Measurements from ENCODE around the gene SBF2. TPM values are rescaled to one million over a fixed set of nuclear protein-coding genes. Genes with fewer than 3 reads are reported as not detected.

The SBF2 gene
- total RNA-seq, 1 donor from 2014 or later: 44.9 TPM

DNA sequence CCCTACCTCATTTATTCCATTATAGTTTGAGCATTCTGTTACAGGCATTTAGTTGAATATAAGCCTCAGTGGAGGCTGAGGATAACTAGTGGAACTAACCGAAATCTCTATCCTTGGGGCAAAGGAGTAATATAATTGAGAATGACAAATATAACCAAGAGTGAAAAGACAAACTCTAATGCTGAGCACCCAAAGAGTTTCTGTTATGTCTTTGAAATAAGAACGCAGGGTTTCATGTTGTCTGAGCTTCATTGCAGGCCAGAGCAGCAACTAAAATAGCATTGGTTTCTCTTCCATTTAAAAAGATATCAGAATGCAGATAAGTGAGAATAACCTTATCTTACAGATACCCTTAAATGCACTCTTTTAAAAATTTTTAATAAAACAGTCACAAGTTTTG, 131.8 kb downstream of the SBF2 start:
- TF ChIP-seq, protein P1, sequence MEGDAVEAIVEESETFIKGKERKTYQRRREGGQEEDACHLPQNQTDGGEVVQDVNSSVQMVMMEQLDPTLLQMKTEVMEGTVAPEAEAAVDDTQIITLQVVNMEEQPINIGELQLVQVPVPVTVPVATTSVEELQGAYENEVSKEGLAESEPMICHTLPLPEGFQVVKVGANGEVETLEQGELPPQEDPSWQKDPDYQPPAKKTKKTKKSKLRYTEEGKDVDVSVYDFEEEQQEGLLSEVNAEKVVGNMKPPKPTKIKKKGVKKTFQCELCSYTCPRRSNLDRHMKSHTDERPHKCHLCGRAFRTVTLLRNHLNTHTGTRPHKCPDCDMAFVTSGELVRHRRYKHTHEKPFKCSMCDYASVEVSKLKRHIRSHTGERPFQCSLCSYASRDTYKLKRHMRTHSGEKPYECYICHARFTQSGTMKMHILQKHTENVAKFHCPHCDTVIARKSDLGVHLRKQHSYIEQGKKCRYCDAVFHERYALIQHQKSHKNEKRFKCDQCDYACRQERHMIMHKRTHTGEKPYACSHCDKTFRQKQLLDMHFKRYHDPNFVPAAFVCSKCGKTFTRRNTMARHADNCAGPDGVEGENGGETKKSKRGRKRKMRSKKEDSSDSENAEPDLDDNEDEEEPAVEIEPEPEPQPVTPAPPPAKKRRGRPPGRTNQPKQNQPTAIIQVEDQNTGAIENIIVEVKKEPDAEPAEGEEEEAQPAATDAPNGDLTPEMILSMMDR (IDR thresholded peaks at IDR 0.05; ENCODE audit: unreplicated experiment): no peak
- DNase-seq (ENCODE audit: low spot score, unreplicated experiment): no peak
- H3K27me3 Mint-ChIP-seq: no peaks in the 10 kb centered on the region
- peaks cover 2% of the 10 kb centered on the region for H3K4me1 Mint-ChIP-seq (ENCODE audit: low read depth)
- peaks cover 16% of the 10 kb centered on the region for H3K9me3 Mint-ChIP-seq (ENCODE audit: low read depth)
- H3K4me3 Mint-ChIP-seq (ENCODE audit: low read depth): no peak overlapping the region
- H3K36me3 Mint-ChIP-seq (ENCODE audit: insufficient read depth): peaks cover 6% of the 10 kb centered on the region
- no peak overlapping the region for H3K27ac Mint-ChIP-seq

DNA sequence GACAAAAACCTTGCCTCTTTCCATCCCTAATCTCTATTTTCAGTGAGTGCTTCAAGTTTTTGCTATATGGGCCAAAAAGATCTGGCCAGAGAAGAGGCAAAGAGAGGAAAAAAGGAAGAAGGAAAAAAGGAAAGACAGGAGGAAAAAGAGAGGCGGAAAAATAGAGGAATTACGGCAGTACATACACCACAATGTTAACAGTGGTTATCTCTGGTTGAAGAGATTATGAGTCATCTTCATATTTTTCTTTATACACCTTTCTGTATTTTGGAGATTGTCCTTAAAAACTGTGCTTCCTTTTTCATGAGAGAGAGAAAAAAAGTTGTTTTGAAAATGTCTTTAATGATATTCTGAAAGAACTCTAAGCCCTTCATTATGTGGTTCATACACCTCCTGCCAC, 133.7 kb downstream of the SBF2 start:
- Mint-ChIP-seq H3K27ac (no peak overlapping the region), H3K27me3 (no peaks in the 10 kb centered on the region), H3K9me3 (ENCODE audit: low read depth) (peaks cover 25% of the 10 kb centered on the region), H3K36me3 (ENCODE audit: insufficient read depth) (peaks cover 12% of the 10 kb centered on the region), H3K4me3 (ENCODE audit: low read depth) (no peak overlapping the region), H3K4me1 (ENCODE audit: low read depth) (peaks cover 3% of the 10 kb centered on the region)
- no peak for DNase-seq (ENCODE audit: low spot score, unreplicated experiment)
- TF ChIP-seq, protein P1 (IDR thresholded peaks at IDR 0.05; ENCODE audit: unreplicated experiment): no peak

DNA sequence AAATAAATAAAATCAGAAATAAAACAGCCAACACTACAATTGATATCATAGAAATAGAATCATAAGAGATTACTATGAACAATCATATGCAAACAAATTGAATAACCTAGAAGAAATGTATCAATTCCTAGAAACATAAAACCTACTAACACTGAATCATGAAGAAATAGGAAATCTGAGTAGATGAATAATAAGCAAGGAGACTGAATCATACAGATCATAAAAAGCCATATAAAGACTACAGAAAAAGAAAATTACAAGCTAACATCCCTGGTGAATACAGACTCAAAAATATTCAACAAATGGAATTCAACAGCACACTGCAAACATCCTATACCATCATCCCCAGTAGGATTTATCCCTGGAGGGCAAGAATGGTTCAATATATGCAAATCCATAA, 135.6 kb downstream of the SBF2 start:
- peaks cover 3% of the 10 kb centered on the region for H3K4me1 Mint-ChIP-seq (ENCODE audit: low read depth)
- H3K27ac Mint-ChIP-seq: no peak overlapping the region
- H3K9me3 Mint-ChIP-seq (ENCODE audit: low read depth): peaks cover 25% of the 10 kb centered on the region
- no peak for DNase-seq (ENCODE audit: low spot score, unreplicated experiment)
- no peak overlapping the region for H3K4me3 Mint-ChIP-seq (ENCODE audit: low read depth)
- TF ChIP-seq, protein P1 (IDR thresholded peaks at IDR 0.05; ENCODE audit: unreplicated experiment): no peak
- H3K27me3 Mint-ChIP-seq: no peaks in the 10 kb centered on the region
- H3K36me3 Mint-ChIP-seq (ENCODE audit: insufficient read depth): peaks cover 12% of the 10 kb centered on the region

DNA sequence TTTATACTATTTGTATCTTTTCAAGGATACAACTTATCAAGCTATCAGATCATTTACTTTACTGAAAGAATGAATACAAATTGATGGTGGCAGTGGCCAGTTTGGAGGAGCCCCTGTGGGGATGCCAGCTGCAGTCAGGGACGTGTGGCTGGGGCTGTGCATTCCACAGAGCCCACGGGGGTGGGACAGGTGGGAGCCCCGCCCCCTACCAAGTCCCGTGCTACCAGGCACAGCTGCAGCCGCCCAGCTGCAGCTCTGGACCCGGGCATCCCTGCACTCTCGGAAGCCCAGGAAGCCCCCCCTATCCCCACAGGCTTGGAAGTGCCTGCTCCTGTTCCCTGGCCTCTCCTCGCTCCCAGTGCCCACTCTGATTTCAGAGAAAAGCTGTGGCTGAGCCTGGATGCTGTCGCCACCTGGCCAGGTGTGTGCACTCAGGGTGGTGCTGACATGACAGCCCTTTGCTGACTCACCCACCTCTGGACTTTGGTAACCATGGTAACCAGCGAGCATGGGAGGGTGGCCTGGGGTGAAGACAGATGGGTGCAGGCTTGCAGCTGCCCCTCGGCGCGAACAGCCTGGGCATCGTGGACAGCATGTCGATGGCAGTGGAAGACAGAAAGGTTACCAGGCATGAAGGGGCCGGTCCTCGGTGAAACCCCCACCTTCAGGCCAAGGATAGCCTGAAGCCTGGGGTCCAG, 138.1 kb downstream of the SBF2 start:
- Mint-ChIP-seq H3K9me3 (ENCODE audit: low read depth) (peaks cover 28% of the 10 kb centered on the region), H3K27ac (no peak overlapping the region), H3K4me1 (ENCODE audit: low read depth) (peaks cover 1% of the 10 kb centered on the region), H3K27me3 (no peaks in the 10 kb centered on the region), H3K36me3 (ENCODE audit: insufficient read depth) (peaks cover 12% of the 10 kb centered on the region), H3K4me3 (ENCODE audit: low read depth) (no peak overlapping the region)
- TF ChIP-seq, protein P1 (IDR thresholded peaks at IDR 0.05; ENCODE audit: unreplicated experiment): no peak
- DNase-seq (ENCODE audit: low spot score, unreplicated experiment): no peak

DNA sequence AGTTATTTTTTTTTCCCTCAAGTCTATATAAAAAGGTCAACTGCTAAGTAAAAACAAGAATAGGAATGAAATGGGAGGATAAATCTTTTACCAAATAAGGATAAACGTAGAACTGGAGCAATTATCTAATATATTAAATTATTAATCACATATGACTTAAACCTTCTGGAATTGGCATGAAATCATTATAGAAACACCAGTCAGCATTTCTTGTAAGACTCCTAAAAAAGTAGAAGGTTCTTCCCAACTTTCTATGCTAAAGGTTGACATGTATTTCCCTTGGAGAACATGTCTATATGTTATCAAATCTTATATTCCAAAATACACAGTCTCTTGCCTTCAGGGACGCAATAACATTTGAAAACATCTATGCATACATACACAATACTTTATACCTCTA, 143.2 kb downstream of the SBF2 start:
- H3K36me3 Mint-ChIP-seq (ENCODE audit: insufficient read depth): no peaks in the 10 kb centered on the region
- H3K4me3 Mint-ChIP-seq (ENCODE audit: low read depth): no peak overlapping the region
- no peaks in the 10 kb centered on the region for H3K4me1 Mint-ChIP-seq (ENCODE audit: low read depth)
- DNase-seq (ENCODE audit: low spot score, unreplicated experiment): no peak
- TF ChIP-seq, protein P1 (IDR thresholded peaks at IDR 0.05; ENCODE audit: unreplicated experiment): no peak
- no peak overlapping the region for H3K27ac Mint-ChIP-seq
- no peaks in the 10 kb centered on the region for H3K27me3 Mint-ChIP-seq
- peaks cover 8% of the 10 kb centered on the region for H3K9me3 Mint-ChIP-seq (ENCODE audit: low read depth)
